Measurements from ENCODE around the gene C12orf42.
"Not testable (repeated sequence)": the region's sequence is repeated elsewhere in the genome, so short reads cannot be mapped to it uniquely, and the experiment has no call there.

The C12orf42 gene

GRCh38 chr12:103494734-103495468, 867 bp downstream of the C12orf42 start:
- DNase-seq = no peak

- DNase-seq = no peak
Measured at GRCh38 chr12:103494051-103494733, 1.6 kb downstream of the C12orf42 start.

GRCh38 chr12:103493199-103493598, 2.6 kb downstream of the C12orf42 start:
- no peak for DNase-seq

- DNase-seq = no peak
Measured at GRCh38 chr12:103482365-103482764, 13.4 kb downstream of the C12orf42 start.

- DNase-seq = no peak
Measured at GRCh38 chr12:103475073-103475472, 20.7 kb downstream of the C12orf42 start.

- no peak for DNase-seq
Measured at GRCh38 chr12:103470664-103471063, 25.1 kb downstream of the C12orf42 start.

- DNase-seq = no peak
Measured at GRCh38 chr12:103469719-103470118, 26.0 kb downstream of the C12orf42 start.

DNA sequence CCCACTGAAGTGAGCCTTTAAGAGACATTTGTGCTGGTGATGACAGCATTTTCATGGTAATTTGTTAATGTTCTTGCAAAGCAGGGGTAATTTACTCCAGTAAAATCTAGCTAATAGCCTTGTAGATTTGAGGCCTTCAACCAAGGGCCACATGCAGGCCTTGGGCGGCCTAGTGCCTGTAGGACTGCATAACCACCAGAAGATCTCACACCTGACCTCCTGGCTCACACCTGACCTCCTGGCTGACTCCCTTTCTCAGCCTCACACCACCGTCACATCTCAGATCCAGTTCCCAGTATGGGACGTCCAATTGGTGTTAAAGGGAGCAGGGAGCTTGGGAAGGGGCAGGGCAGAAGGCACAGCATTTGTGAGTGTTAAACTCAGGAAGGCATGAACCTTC, 26.9 kb downstream of the C12orf42 start:
- DNase-seq = no peak

DNA sequence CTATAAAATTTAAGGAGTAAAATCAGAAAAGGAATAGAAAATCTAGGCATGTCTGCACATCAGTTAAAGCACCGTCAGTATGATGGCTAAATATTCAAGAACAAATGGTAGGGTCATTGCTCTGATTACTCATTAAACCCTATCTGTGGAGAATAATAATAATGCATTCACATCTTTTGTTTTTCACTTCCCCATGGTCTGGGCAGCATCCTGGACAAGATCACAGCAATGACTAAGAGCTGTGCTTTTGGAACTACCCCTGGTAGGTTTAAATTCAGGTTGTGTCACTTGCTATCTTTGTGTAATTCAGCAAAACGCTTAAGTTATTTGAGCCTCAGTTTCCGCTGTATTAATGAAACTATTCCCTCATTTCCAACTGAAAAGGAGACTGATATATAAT, 33.1 kb downstream of the C12orf42 start:
- DNase-seq = no peak

DNA sequence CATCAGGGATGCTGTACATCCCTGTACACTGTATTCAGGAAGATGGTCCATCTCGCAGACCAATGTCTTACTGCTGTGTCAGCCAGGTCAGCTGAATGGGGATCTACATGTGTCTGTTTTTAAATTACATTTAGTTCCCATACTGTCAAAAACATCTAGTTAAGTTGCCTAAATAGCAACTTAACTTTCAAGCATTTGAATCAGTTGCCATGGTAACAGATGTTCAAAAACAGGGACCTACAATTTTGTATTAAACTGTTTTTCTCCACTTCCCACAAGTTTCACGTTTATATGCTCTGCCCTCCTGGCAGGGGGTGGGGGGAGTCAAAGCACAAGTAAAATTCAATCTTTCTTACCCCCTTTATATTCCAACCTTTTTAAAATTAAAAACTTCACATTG, 38.3 kb downstream of the C12orf42 start:
- no peak for DNase-seq

GRCh38 chr12:103456006-103456405, 39.8 kb downstream of the C12orf42 start:
- DNase-seq = no peak

DNA sequence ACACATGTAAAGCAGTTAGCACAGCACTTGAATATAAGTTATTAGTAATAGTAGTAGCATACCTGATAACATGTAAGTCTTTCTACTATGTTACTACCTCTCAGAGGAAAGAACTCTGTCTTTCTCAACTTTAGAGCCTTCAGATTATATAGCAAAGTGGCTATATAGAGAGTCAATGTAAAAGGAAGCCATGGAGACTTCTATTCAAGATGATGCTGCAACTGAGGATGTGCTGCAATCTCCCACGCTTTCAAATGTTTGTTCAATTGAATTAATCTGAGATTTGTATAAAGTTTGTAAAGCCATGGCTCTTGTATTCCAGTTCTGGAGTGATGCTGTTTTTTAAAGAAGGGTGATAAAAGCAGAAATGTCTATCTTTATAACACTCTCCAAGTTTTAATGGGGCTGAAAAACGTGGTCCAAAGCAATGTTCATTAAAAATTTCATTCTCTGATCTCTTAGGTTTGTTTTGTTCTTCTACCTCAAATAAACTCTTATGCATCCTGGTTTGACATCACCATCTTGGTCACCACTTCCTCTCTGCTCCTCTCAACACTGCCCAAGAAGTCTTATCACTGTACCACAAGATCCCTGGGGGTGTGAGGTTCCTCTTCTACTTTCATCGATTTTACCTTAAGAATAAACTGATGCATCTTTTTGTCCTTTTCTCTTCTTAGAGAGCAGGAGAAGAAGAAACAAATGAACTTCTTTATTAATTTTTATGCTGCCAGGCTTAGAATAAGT, 40.6 kb downstream of the C12orf42 start:
- DNase-seq = peak; percentile 48

GRCh38 chr12:103444983-103445382, 50.8 kb downstream of the C12orf42 start:
- DNase-seq = no peak

DNA sequence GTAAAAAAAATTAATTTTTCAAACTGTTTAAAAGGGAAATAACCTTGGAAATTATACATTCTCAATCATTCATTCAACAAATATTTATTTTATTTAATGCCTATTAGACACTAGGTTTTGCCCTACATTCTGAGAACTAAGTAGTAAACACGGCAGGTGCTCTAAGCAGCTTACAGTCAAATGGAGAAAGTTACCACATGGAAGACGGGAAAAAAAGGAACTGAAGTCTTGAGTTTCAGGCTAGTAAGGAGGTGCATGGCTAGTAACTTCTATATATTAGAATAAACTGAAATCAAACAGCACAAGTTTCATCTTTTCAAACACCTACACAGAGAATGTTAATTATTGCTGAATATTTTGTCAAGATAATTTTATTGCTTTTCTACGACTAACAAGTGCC, 52.9 kb downstream of the C12orf42 start:
- no peak for DNase-seq

- DNase-seq = no peak
Measured at GRCh38 chr12:103442182-103442555, 53.6 kb downstream of the C12orf42 start.

DNA sequence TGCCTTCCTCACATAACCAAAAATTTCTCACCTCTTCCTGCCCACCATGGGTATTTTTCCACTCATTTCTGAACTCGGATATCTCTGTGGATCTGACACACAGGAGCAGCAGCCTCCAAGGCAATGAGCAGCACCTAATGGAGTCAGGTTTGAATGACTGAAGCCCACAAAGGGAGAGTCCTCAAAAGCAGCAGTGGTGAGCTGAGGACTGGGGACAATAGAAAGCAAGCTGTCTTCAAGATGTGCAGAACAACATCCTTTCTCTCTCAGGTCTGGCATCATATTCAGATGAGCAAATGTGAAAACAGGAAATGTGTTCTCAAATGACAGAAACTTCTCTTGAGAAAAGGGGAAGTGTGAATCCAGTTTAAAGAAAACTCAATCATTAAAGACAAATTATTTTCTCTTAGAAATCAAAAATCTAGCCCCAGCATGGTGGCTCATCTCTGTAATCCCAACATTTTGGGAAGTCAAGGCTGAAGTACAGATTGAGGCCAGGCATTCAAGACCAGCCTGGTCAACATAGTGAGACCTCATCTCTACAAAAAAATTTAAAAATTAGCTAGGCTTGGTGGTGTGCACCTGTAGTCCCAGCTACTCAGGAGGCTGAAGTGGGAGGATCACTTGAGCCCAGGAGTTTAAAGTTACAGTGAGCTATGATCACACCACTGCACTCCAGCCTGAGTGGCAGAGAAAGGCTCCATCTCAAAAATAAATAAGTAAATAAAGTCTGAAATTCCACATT, 54.2 kb downstream of the C12orf42 start:
- peak; percentile 62 for DNase-seq

- peak; percentile 63 for DNase-seq
Measured at GRCh38 chr12:103434165-103435105, 61.3 kb downstream of the C12orf42 start.

GRCh38 chr12:103431950-103432349, 63.8 kb downstream of the C12orf42 start:
- DNase-seq = no peak

- no peak for DNase-seq
Measured at GRCh38 chr12:103431387-103431786, 64.4 kb downstream of the C12orf42 start.

GRCh38 chr12:103425674-103426073, 70.1 kb downstream of the C12orf42 start:
- DNase-seq = not testable (repeated sequence)

GRCh38 chr12:103424849-103425586, 70.8 kb downstream of the C12orf42 start:
- not testable (repeated sequence) for DNase-seq

Data from CD4-positive, alpha-beta T cell treated with Interleukin-17A for 1 hour (primary cell).